HCT116 (cell line): ENCODE results near the gene AMMECR1. TPM values are rescaled to one million over a fixed set of nuclear protein-coding genes. Genes with fewer than 3 reads are reported as not detected.

Source experiments
- ATAC-seq: fragments of 200-7000 bp; cut with Tn5 transposase; 2 replicates; pipeline ENCODE4 v1.9.1; 2020; ENCODE audit warnings: mild to moderate bottlenecking, moderate library complexity
- BruUV-seq: library from RNA; stranded (reverse); fragments of 400-500 nt; replicated peaks from 2 replicates; lab custom pipeline; 2021; lab: Mats Ljungman, UMichigan
- CTCF ChIA-PET: fragments of 300-600 bp; sonication (Branson Sonifier 250); formaldehyde crosslinking; loops from one replicate; lab custom pipeline; 2021; ENCODE audit warnings: antibody characterized with exemption; lab: Charles Lee
- POLR2A ChIA-PET: fragments of 300-600, 350-600 bp; sonication (Branson Sonifier 250); formaldehyde crosslinking; loops from one replicate; lab custom pipeline; 2021; ENCODE audit warnings: antibody characterized with exemption; lab: Charles Lee
- RAD21 ChIA-PET, 2 experiments: fragments of 300-600 bp; sonication (Branson Sonifier 250); formaldehyde crosslinking; loops; one replicate each; lab custom pipeline; 2023; ENCODE audit warnings: low total read pairs in 2 of 2; ENCODE audit not compliant: uncharacterized antibody in 2 of 2, unreplicated experiment in 2 of 2, low non-redundant PET in 1 of 2; lab: Charles Lee
- DNase-seq: peaks from one replicate; pipeline ENCODE4 v3.0.0-alpha.2; 2010; ENCODE audit warnings: low read depth, low spot score
- H2AFZ ChIP-seq: fragments of 200-600 bp; shearing (Covaris generic), sonication (generic); 2 replicates; pipeline ENCODE4 v1.6.1; 2017; ENCODE audit warnings: low read depth, mixed run types, mixed read lengths, antibody characterized with exemption, low read length; ENCODE audit not compliant: poor library complexity, severe bottlenecking
- H3K27ac ChIP-seq: 2 replicates; pipeline ENCODE4 v1.5.1; 2012; ENCODE audit warnings: low read depth, low read length
- H3K27me3 ChIP-seq: fragments of 200-600 bp; sonication (generic); 2 replicates; pipeline ENCODE4 v1.6.1; 2016; ENCODE audit warnings: mixed run types, low read length, mixed read lengths; ENCODE audit not compliant: insufficient read depth
- H3K36me3 ChIP-seq, 2 experiments: fragments of 200-500 bp in 1 of 2; fragments of 200-600 bp in 1 of 2; sonication (Bioruptor generic) in 1 of 2; sonication (generic) in 1 of 2; 2 replicates each; pipeline versions ENCODE4 v1.5.1 to v1.6.1; 2014 to 2016; ENCODE audit warnings: low read length in 2 of 2, inconsistent platforms in 1 of 2, mixed read lengths in 1 of 2, mixed run types in 1 of 2; ENCODE audit not compliant: insufficient read depth in 2 of 2, control insufficient read depth in 1 of 2
- H3K4me1 ChIP-seq, 2 experiments: fragments of 200-600 bp in 1 of 2; sonication (generic) in 1 of 2; 2 replicates each; pipeline versions ENCODE4 v1.5.1 to v1.6.1; 2012 to 2017; ENCODE audit warnings: low read length in 2 of 2, inconsistent platforms in 1 of 2, mild to moderate bottlenecking in 1 of 2, mixed read lengths in 1 of 2, mixed run types in 1 of 2, moderate library complexity in 1 of 2; ENCODE audit not compliant: insufficient read depth in 2 of 2, control insufficient read depth in 1 of 2
- H3K4me2 ChIP-seq: fragments of 200-600 bp; sonication (generic); 2 replicates; pipeline ENCODE4 v1.6.1; 2017; ENCODE audit warnings: mixed run types, low read length, mixed read lengths
- H3K4me3 ChIP-seq, 2 experiments: fragments of 200-600 bp in 1 of 2; sonication (generic) in 1 of 2; replicated peaks in 1 of 2; 2 replicates each; pipeline ENCODE4 v1.5.1; 2011 to 2016; ENCODE audit warnings: low read length in 2 of 2, control low read depth in 1 of 2, low read depth in 1 of 2, mild to moderate bottlenecking in 1 of 2, mixed read lengths in 1 of 2, mixed run types in 1 of 2
- H3K79me2 ChIP-seq: fragments of 200-600 bp; sonication (generic); 2 replicates; pipeline ENCODE4 v1.6.1; 2017; ENCODE audit warnings: mild to moderate bottlenecking, mixed run types, low read length, moderate library complexity, mixed read lengths; ENCODE audit not compliant: insufficient read depth
- H3K9ac ChIP-seq: fragments of 200-600 bp; sonication (generic); 2 replicates; pipeline ENCODE4 v1.6.1; 2016; ENCODE audit warnings: low read length, mixed read lengths
- H3K9me2 ChIP-seq: fragments of 200-600 bp; sonication (generic), shearing (Covaris generic); 2 replicates; pipeline ENCODE4 v1.6.1; 2017; ENCODE audit warnings: mixed run types, mild to moderate bottlenecking, moderate library complexity; ENCODE audit not compliant: insufficient read depth
- H3K9me3 ChIP-seq, 2 experiments: fragments of 200-500 bp in 1 of 2; fragments of 200-600 bp in 1 of 2; sonication (Bioruptor generic) in 1 of 2; sonication (generic) in 1 of 2; 2 replicates each; pipeline ENCODE4 v1.6.1; 2014 to 2017; ENCODE audit warnings: low read length in 2 of 2, mixed read lengths in 2 of 2, inconsistent platforms in 1 of 2, low read depth in 1 of 2, mild to moderate bottlenecking in 1 of 2, mixed run types in 1 of 2, moderate library complexity in 1 of 2; ENCODE audit not compliant: control insufficient read depth in 1 of 2, insufficient read depth in 1 of 2
- H4K20me1 ChIP-seq: fragments of 200-600 bp; sonication (generic), shearing (Covaris generic); 2 replicates; pipeline ENCODE4 v1.6.1; 2017; ENCODE audit warnings: mixed run types, mild to moderate bottlenecking, moderate library complexity; ENCODE audit not compliant: insufficient read depth
- EGR1 ChIP-seq: IDR thresholded peaks from 2 replicates; pipeline ENCODE4 v1.6.1; 2012; ENCODE audit warnings: low read depth
- ELF1 ChIP-seq: IDR thresholded peaks from 2 replicates; pipeline ENCODE4 v1.6.1; 2012; ENCODE audit warnings: low read depth, borderline replicate concordance
- EZH2 ChIP-seq: fragments of 200-600 bp; sonication (generic); IDR thresholded peaks from 2 replicates; pipeline ENCODE4 v1.6.1; 2017; ENCODE audit warnings: antibody characterized with exemption, mixed run types
- EZH2phosphoT487 ChIP-seq: fragments of 200-600 bp; IDR thresholded peaks from 2 replicates; pipeline ENCODE4 v1.6.1; 2018; ENCODE audit warnings: antibody characterized with exemption, borderline replicate concordance
- FOSL1 ChIP-seq: IDR thresholded peaks from 2 replicates; pipeline ENCODE4 v1.6.1; 2012; ENCODE audit warnings: low read depth
- POLR2A ChIP-seq: IDR thresholded peaks from 2 replicates; pipeline ENCODE4 v1.7.0; 2011; ENCODE audit warnings: borderline replicate concordance; ENCODE audit not compliant: insufficient read depth, insufficient read length; ENCODE audit errors: extremely low read depth
- SIN3A ChIP-seq: IDR thresholded peaks from 2 replicates; pipeline ENCODE4 v1.6.1; 2012; ENCODE audit warnings: low read depth
- SRF ChIP-seq: IDR thresholded peaks from 2 replicates; pipeline ENCODE4 v1.6.1; 2012; ENCODE audit warnings: low read depth
- TCF7L2 ChIP-seq: IDR thresholded peaks from 2 replicates; pipeline ENCODE4 v1.7.0; 2011; ENCODE audit warnings: borderline replicate concordance, inconsistent platforms; ENCODE audit not compliant: insufficient read depth, insufficient read length; ENCODE audit errors: extremely low read depth
- ZFX ChIP-seq: fragments of 450-650 bp; IDR thresholded peaks from 2 replicates; pipeline ENCODE4 v1.6.1; 2017
- intact Hi-C: fragments of 100-400 bp; cut with micrococcal nuclease; formaldehyde crosslinking; loops from 2 replicates; pipeline ENCODE4 v1.10.0; 2022
- total RNA-seq: library from RNA; stranded (reverse); gene quantifications from one replicate; pipeline ENCODE4 v1.2.1, GENCODE V29; 2021; ENCODE audit not compliant: unreplicated experiment
- TF ChIP-seq, protein P1 (sequence below): IDR thresholded peaks from 2 replicates; pipeline ENCODE4 v1.6.1; 2011; ENCODE audit warnings: mild to moderate bottlenecking, low read length, moderate library complexity; ENCODE audit not compliant: insufficient replicate concordance; ENCODE audit errors: extremely low read depth
- TF ChIP-seq, protein P2 (sequence below): IDR thresholded peaks from 2 replicates; pipeline ENCODE4 v1.6.1; 2012; ENCODE audit warnings: low read depth

Gene AMMECR1
- total RNA-seq, 1 experiment from 2014 or later, result 9.2 TPM

DNA sequence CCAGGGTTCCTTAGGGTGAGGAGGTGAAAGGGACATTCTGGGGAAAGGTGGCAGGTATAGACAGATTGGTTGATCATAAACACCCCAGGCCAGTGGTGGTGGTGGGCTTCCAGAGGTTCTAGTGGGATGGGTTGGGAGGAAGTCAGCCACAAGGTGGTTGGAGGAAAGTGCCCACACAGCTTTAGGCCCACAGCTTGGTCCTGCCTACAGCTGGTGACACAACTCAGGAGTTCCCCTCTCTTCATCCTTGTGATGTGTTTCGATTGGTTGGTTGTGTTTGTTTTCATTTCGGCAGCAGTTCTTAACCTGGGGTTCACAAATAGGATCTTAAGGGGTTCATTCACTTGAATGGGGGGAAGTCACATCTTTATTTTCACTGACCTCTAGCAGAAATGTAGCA, 158.0 kb downstream of the AMMECR1 start:
- CTCF ChIA-PET, result interaction anchor here (0.8 to 2.2 kb wide), 9 partner anchors 12 to 687 kb away, joined by 3 to 21 read pairs (median 5); no protein-coding TSS in a partner anchor
- ATAC-seq (no peak), DNase-seq (no peak)
- POLR2A ChIA-PET, result no interaction called here
- BruUV-seq, result no TSS peak
- RAD21 ChIA-PET, result interaction anchor here (0.7 to 1.5 kb wide), 2 partner anchors 238 to 248 kb away, joined by 3 to 6 read pairs; no protein-coding TSS in a partner anchor
- Histone ChIP-seq H3K27ac (no peak overlapping the region), H3K9me2 (no peaks in the 10 kb centered on the region), H3K9ac (no peak overlapping the region), H3K79me2 (no peaks in the 10 kb centered on the region), H2AFZ (no peak overlapping the region), H3K4me1 (peaks cover 0 to 4% of the 10 kb centered on the region in 2 experiments; a peak in 1 of 4 replicates), H3K36me3 (no peaks in the 10 kb centered on the region), H3K9me3 (no peaks in the 10 kb centered on the region), H4K20me1 (no peaks in the 10 kb centered on the region), H3K27me3 (no peaks in the 10 kb centered on the region), H3K4me2 (no peak overlapping the region), H3K4me3 (no peak overlapping the region)
- TF ChIP-seq EGR1 (no peak), TCF7L2 (no peak), ZFX (no peak), POLR2A (no peak), SIN3A (no peak), EZH2 (no peak), EZH2phosphoT487 (no peak)
- TF ChIP-seq, protein P1, sequence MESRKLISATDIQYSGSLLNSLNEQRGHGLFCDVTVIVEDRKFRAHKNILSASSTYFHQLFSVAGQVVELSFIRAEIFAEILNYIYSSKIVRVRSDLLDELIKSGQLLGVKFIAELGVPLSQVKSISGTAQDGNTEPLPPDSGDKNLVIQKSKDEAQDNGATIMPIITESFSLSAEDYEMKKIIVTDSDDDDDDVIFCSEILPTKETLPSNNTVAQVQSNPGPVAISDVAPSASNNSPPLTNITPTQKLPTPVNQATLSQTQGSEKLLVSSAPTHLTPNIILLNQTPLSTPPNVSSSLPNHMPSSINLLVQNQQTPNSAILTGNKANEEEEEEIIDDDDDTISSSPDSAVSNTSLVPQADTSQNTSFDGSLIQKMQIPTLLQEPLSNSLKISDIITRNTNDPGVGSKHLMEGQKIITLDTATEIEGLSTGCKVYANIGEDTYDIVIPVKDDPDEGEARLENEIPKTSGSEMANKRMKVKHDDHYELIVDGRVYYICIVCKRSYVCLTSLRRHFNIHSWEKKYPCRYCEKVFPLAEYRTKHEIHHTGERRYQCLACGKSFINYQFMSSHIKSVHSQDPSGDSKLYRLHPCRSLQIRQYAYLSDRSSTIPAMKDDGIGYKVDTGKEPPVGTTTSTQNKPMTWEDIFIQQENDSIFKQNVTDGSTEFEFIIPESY, result no peak
- intact Hi-C loops, result loop anchor here (1.0 kb wide), 1 partner anchor 248 kb away; no protein-coding TSS in a partner anchor

DNA sequence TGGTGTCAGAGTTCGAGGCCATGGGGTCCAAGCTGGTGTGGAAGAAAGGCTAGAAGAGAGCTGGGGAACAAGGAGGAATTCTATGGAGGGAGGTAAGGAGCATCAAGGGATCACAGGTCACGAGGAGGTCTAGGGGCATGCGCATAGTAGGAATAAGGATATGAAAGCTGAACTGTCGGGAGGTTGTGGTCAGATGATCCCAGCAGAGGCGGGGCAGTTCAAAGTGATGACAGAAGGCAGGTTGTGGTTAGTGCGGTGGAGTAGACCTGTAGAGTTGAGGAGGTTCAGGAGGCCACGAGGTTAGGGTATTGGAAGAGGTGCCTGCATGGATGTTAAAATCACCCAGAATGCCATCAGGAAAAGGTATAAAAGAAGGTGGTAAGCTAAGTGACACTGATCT, 158.7 kb downstream of the AMMECR1 start:
- no peaks in the 10 kb centered on the region for H4K20me1 ChIP-seq
- H3K9me3 ChIP-seq, result no peaks in the 10 kb centered on the region
- no peak overlapping the region for H3K4me3 ChIP-seq
- H3K27me3 ChIP-seq, result no peaks in the 10 kb centered on the region
- no peaks in the 10 kb centered on the region for H3K9me2 ChIP-seq
- no peaks in the 10 kb centered on the region for H3K36me3 ChIP-seq
- no peak overlapping the region for H3K4me2 ChIP-seq
- no peak for ATAC-seq
- no peak overlapping the region for H3K27ac ChIP-seq
- CTCF ChIA-PET, result interaction anchor here (0.8 to 2.2 kb wide), 5 partner anchors 9 to 688 kb away, joined by 3 to 21 read pairs (median 5); no protein-coding TSS in a partner anchor
- RAD21 ChIA-PET, result no interaction called here
- BruUV-seq, result no TSS peak
- H2AFZ ChIP-seq, result no peak overlapping the region
- TF ChIP-seq, protein P1, result no peak
- no peak for TF ChIP-seq ZFX
- TF ChIP-seq ELF1, result no peak
- TF ChIP-seq EZH2phosphoT487, result no peak
- TF ChIP-seq FOSL1, result no peak
- no peak for TF ChIP-seq SIN3A
- TF ChIP-seq SRF, result no peak
- TF ChIP-seq EZH2, result no peak
- TF ChIP-seq, protein P2, sequence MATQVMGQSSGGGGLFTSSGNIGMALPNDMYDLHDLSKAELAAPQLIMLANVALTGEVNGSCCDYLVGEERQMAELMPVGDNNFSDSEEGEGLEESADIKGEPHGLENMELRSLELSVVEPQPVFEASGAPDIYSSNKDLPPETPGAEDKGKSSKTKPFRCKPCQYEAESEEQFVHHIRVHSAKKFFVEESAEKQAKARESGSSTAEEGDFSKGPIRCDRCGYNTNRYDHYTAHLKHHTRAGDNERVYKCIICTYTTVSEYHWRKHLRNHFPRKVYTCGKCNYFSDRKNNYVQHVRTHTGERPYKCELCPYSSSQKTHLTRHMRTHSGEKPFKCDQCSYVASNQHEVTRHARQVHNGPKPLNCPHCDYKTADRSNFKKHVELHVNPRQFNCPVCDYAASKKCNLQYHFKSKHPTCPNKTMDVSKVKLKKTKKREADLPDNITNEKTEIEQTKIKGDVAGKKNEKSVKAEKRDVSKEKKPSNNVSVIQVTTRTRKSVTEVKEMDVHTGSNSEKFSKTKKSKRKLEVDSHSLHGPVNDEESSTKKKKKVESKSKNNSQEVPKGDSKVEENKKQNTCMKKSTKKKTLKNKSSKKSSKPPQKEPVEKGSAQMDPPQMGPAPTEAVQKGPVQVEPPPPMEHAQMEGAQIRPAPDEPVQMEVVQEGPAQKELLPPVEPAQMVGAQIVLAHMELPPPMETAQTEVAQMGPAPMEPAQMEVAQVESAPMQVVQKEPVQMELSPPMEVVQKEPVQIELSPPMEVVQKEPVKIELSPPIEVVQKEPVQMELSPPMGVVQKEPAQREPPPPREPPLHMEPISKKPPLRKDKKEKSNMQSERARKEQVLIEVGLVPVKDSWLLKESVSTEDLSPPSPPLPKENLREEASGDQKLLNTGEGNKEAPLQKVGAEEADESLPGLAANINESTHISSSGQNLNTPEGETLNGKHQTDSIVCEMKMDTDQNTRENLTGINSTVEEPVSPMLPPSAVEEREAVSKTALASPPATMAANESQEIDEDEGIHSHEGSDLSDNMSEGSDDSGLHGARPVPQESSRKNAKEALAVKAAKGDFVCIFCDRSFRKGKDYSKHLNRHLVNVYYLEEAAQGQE, result no peak
- TF ChIP-seq, all 23 proteins: peak for 0
- H3K79me2 ChIP-seq, result no peaks in the 10 kb centered on the region
- no peak overlapping the region for H3K9ac ChIP-seq
- H3K4me1 ChIP-seq, result peaks cover 0 to 4% of the 10 kb centered on the region in 2 experiments; a peak in 1 of 4 replicates
- DNase-seq, result no peak
- intact Hi-C loops, result no loop called here
- POLR2A ChIA-PET, result no interaction called here
